ENCODE results near the gene POLR1A. TPM values are rescaled to one million over a fixed set of nuclear protein-coding genes. Genes with fewer than 3 reads are reported as not detected.

The POLR1A gene
- total and polyA plus RNA-seq, 2 of the 8 experiments (the other 6 are each of a cell fraction or from before 2014, with no cell fraction given): 8.9 to 58.1 TPM

GRCh38 chr2:85995648-85996529 is 109.8 kb downstream of the POLR1A start (continued):
- no peak for TF ChIP-seq CHD7 (IDR thresholded peaks at IDR 0.05; ENCODE audit: insufficient replicate concordance, low read length)
- TF ChIP-seq E2F6 (IDR thresholded peaks at IDR 0.05): no peak
- TF ChIP-seq SIN3A (conservative IDR thresholded peaks at IDR 0.05 in 1 of 2, IDR thresholded peaks at IDR 0.05 in 1 of 2; ENCODE audit: low read depth in 1 of 2, low read length in 2 of 2): no peak
- TF ChIP-seq ATF2 (IDR thresholded peaks at IDR 0.05; ENCODE audit: low read length): no peak
- no peak for TF ChIP-seq SP2 (IDR thresholded peaks at IDR 0.05; ENCODE audit: low read length)
- no peak for TF ChIP-seq SRF (IDR thresholded peaks at IDR 0.05; ENCODE audit: low read depth, low read length)

Data from H1 (cell line).